GM12878 (cell line): ENCODE data around the gene ELMO3. TPM values are rescaled to one million over a fixed set of nuclear protein-coding genes. Genes with fewer than 3 reads are reported as not detected.

Source experiments
- ATAC-seq: fragments of 200-7000 bp; cut with Tn5 transposase; 3 replicates; pipeline ENCODE4 v1.9.1; 2020; ENCODE audit warnings: mild to moderate bottlenecking, moderate library complexity
- BruUV-seq: library from RNA; stranded (reverse); fragments of 400-500 nt; replicated peaks from 2 replicates; lab custom pipeline; 2021; lab: Mats Ljungman, UMichigan
- CTCF ChIA-PET: fragments of 300-600 bp; sonication (Branson Sonifier 250); formaldehyde crosslinking; extraction: SDS; loops from one replicate; lab custom pipeline; 2021; ENCODE audit warnings: inconsistent platforms; lab: Yijun Ruan, JAX
- POLR2A ChIA-PET: fragments of 350-600 bp; formaldehyde crosslinking; extraction: SDS; loops from one replicate; lab custom pipeline; 2021; ENCODE audit warnings: inconsistent platforms; lab: Charles Lee
- RAD21 ChIA-PET: fragments of 300-600 bp; sonication (Branson Sonifier 250); formaldehyde crosslinking; loops from one replicate; lab custom pipeline; 2023; ENCODE audit warnings: antibody characterized with exemption; ENCODE audit not compliant: unreplicated experiment; lab: Charles Lee
- SMC1A ChIA-PET: fragments of 300-600 bp; sonication (Branson Sonifier 250); formaldehyde crosslinking; loops from one replicate; lab custom pipeline; 2023; ENCODE audit not compliant: unreplicated experiment, uncharacterized antibody; lab: Charles Lee
- DNase-seq: peaks from one replicate; pipeline ENCODE4 v3.0.0-alpha.2; 2011; ENCODE audit warnings: low read depth, low spot score
- FAIRE-seq: peaks from 3 replicates; lab custom pipeline; 2011; peaks lifted over from hg19 to GRCh38; lab: Jason Lieb, UNC
- H2AFZ ChIP-seq: 2 replicates; pipeline ENCODE4 v1.6.0; 2011; ENCODE audit warnings: low read depth, low read length, control low read depth; ENCODE audit not compliant: control insufficient read depth
- H3K27ac ChIP-seq: 2 replicates; pipeline ENCODE4 v1.5.1; 2011; ENCODE audit warnings: control low read depth; ENCODE audit not compliant: control insufficient read depth, insufficient read depth
- H3K27me3 ChIP-seq, 2 experiments: replicated peaks in 1 of 2; 2 replicates each; pipeline versions ENCODE4 v1.6.0 to v1.6.1; 2011; ENCODE audit warnings: low read length in 1 of 2; ENCODE audit not compliant: control insufficient read depth in 2 of 2, insufficient read depth in 2 of 2
- H3K36me3 ChIP-seq, 2 experiments: 2 replicates each; pipeline ENCODE4 v1.5.1; 2011; ENCODE audit warnings: low read length in 1 of 2; ENCODE audit not compliant: control insufficient read depth in 2 of 2, insufficient read depth in 2 of 2
- H3K4me1 ChIP-seq: 2 replicates; pipeline ENCODE4 v1.6.1; 2011; ENCODE audit warnings: mild to moderate bottlenecking, low read length, moderate library complexity, mixed read lengths; ENCODE audit not compliant: control insufficient read depth, insufficient read depth
- H3K4me2 ChIP-seq: 2 replicates; pipeline ENCODE4 v1.6.0; 2011; ENCODE audit warnings: control low read depth; ENCODE audit not compliant: control insufficient read depth, insufficient read depth
- H3K4me3 ChIP-seq: fragments of 200-600 bp; sonication (generic); 2 replicates; pipeline ENCODE4 v1.5.1; 2016
- H3K79me2 ChIP-seq: 2 replicates; pipeline ENCODE4 v1.6.0; 2011; ENCODE audit warnings: low read length; ENCODE audit not compliant: control insufficient read depth, insufficient read depth
- H3K9ac ChIP-seq: 2 replicates; pipeline ENCODE4 v1.8.0; 2011; ENCODE audit warnings: low read length, control low read depth, mixed read lengths; ENCODE audit not compliant: control insufficient read depth, insufficient read depth
- H3K9me3 ChIP-seq: replicated peaks from 3 replicates; pipeline ENCODE4 v1.5.1; 2011; ENCODE audit warnings: mild to moderate bottlenecking, low read length; ENCODE audit not compliant: control insufficient read depth, insufficient read depth
- H4K20me1 ChIP-seq: 2 replicates; pipeline ENCODE4 v1.6.0; 2011; ENCODE audit not compliant: control insufficient read depth, insufficient read depth
- BACH1 ChIP-seq: fragments of 450-650 bp; IDR thresholded peaks from 2 replicates; pipeline ENCODE4 v1.6.1; 2017; ENCODE audit warnings: mild to moderate bottlenecking, borderline replicate concordance
- BCL11A ChIP-seq: IDR thresholded peaks from 2 replicates; pipeline ENCODE4 v1.6.1; 2011; ENCODE audit warnings: low read depth, low read length
- CEBPB ChIP-seq, 2 experiments: fragments of 150-350 bp in 1 of 2; IDR thresholded peaks; 2 replicates each; pipeline ENCODE4 v1.6.1; 2012 to 2014; ENCODE audit warnings: low read depth in 2 of 2, low read length in 2 of 2, borderline replicate concordance in 1 of 2, inconsistent platforms in 1 of 2
- KDM1A ChIP-seq: fragments of 200-600 bp; sonication (generic); IDR thresholded peaks from 2 replicates; pipeline ENCODE4 v1.6.1; 2016; ENCODE audit warnings: borderline replicate concordance
- SP1 ChIP-seq: IDR thresholded peaks from one replicate; pipeline ENCODE4 v1.6.1; 2011; ENCODE audit warnings: low read depth, low read length
- SREBF1 ChIP-seq: IDR thresholded peaks from 2 replicates; pipeline ENCODE4 v1.6.1; 2012; ENCODE audit warnings: mild to moderate bottlenecking, low read length
- YY1 ChIP-seq: IDR thresholded peaks from 2 replicates; pipeline ENCODE4 v1.6.1; 2011; ENCODE audit warnings: low read depth, mild to moderate bottlenecking, low read length
- WGBS: methylation state at CpG from one replicate; pipeline ENCODE4 v1.1.6; 2016; ENCODE audit warnings: low lambda C conversion rate; ENCODE audit not compliant: insufficient replicate concordance, insufficient coverage; ENCODE audit errors: missing lambda C conversion rate; 5-methylcytosine and 5-hydroxymethylcytosine counted together
- in situ Hi-C: fragments of 300-500 bp; cut with MboI; formaldehyde crosslinking; loops from 9 replicates; pipeline ENCODE4 v1.14.3; 2018; ENCODE audit warnings: mixed read lengths
- intact Hi-C: fragments of 100-400 bp; cut with micrococcal nuclease; formaldehyde crosslinking; loops from one replicate; pipeline ENCODE4 v1.14.2; 2022; ENCODE audit not compliant: unreplicated experiment
- polyA plus RNA-seq, 11 experiments: library from polyadenylated mRNA; depleted of rRNA in 4 of 11; unstranded in 6 of 11; stranded (reverse) in 5 of 11; fragments of >200 nt; fragmentation: Nextera tagmentation in 4 of 11; fragmentation: Illumina TruSeq in 1 of 11; extraction: Ambion mirVana in 4 of 11; extraction: Trizol in 1 of 11; gene quantifications; 1 replicate in 1 of 11; 2 replicates in 10 of 11; pipeline versions ENCODE4 v1.2.1 to v1.2.3, GENCODE V29; 2011 to 2016; ENCODE audit warnings: inconsistent platforms in 2 of 11, missing spikeins in 2 of 11, low read depth in 1 of 11
- total RNA-seq, 4 experiments: library from RNA; depleted of rRNA in 3 of 4; stranded (reverse); fragments of >200 nt in 3 of 4; fragmentation: Illumina TruSeq in 1 of 4; extraction: Trizol in 1 of 4; gene quantifications; 2 replicates each; pipeline versions ENCODE4 v1.2.1 to v1.2.3, GENCODE V29; 2013 to 2021
- TF ChIP-seq, protein P1 (sequence below): fragments of 450-650 bp; IDR thresholded peaks from 2 replicates; pipeline ENCODE4 v1.6.1; 2016; ENCODE audit warnings: mild to moderate bottlenecking, moderate library complexity, borderline replicate concordance
- TF ChIP-seq, protein P2 (sequence below): fragments of 450-650 bp; IDR thresholded peaks from 2 replicates; pipeline ENCODE4 v1.6.1; 2017; ENCODE audit warnings: borderline replicate concordance
- TF ChIP-seq, protein P3 (sequence below): fragments of 450-650 bp; conservative IDR thresholded peaks from 2 replicates; pipeline ENCODE4 v1.6.1; 2017; ENCODE audit warnings: mild to moderate bottlenecking, moderate library complexity

ELMO3 gene
- total and polyA plus RNA-seq, 10 of the 15 experiments (the other 5 are each of a cell fraction or from before 2014, with no cell fraction given): 0.05 to 4.7 (median 0.96) TPM; not detected in 1

DNA sequence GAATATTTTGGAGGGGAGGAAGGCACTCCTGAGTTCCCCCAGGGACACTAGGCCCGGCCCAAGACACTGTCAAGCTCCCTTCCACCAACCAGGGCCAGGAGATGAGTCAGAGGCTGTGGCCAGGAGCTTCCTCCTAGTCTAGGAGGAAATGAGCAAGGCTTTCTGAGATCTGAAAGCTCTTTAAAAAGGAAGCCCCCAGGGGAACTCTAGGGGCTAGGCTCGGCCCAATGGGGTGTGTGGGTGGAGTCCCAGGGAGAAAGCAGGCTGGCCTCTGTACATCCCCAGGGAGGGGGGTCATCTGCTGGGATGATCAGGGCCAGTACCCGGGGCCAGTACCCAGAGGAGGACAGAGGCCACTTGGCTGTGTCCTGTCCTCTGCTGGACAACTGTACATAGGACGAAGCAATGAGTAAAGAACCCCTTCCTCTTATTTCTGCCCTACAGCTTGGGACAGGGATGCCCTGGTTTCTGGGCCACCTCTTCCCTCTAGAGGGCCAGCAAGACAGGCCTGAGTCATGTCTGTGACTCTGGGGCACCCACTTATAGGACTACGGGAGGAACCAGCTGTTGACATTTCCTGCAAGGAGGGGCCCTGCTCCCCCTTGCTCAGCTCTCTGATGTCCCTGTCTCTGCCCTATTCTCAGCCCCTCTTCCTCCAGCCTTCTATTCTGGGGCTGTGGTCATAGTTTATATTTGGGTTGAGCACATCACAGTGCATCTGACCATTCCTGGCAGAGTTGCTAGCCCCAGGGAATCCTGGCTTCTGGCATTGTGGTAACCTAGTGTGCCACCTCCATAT is 45.7 kb downstream of the ELMO3 start (continued):
- TF ChIP-seq, protein P1, sequence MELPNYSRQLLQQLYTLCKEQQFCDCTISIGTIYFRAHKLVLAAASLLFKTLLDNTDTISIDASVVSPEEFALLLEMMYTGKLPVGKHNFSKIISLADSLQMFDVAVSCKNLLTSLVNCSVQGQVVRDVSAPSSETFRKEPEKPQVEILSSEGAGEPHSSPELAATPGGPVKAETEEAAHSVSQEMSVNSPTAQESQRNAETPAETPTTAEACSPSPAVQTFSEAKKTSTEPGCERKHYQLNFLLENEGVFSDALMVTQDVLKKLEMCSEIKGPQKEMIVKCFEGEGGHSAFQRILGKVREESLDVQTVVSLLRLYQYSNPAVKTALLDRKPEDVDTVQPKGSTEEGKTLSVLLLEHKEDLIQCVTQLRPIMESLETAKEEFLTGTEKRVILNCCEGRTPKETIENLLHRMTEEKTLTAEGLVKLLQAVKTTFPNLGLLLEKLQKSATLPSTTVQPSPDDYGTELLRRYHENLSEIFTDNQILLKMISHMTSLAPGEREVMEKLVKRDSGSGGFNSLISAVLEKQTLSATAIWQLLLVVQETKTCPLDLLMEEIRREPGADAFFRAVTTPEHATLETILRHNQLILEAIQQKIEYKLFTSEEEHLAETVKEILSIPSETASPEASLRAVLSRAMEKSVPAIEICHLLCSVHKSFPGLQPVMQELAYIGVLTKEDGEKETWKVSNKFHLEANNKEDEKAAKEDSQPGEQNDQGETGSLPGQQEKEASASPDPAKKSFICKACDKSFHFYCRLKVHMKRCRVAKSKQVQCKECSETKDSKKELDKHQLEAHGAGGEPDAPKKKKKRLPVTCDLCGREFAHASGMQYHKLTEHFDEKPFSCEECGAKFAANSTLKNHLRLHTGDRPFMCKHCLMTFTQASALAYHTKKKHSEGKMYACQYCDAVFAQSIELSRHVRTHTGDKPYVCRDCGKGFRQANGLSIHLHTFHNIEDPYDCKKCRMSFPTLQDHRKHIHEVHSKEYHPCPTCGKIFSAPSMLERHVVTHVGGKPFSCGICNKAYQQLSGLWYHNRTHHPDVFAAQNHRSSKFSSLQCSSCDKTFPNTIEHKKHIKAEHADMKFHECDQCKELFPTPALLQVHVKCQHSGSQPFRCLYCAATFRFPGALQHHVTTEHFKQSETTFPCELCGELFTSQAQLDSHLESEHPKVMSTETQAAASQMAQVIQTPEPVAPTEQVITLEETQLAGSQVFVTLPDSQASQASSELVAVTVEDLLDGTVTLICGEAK: no peak
- TF ChIP-seq BCL11A: peak; percentile 44; the same call in 1 of the 2 replicates
- no peak for TF ChIP-seq BACH1
- no peak for TF ChIP-seq KDM1A
- TF ChIP-seq SP1: no peak
- no peak for TF ChIP-seq YY1
- TF ChIP-seq, all 136 proteins: peak for 30

DNA sequence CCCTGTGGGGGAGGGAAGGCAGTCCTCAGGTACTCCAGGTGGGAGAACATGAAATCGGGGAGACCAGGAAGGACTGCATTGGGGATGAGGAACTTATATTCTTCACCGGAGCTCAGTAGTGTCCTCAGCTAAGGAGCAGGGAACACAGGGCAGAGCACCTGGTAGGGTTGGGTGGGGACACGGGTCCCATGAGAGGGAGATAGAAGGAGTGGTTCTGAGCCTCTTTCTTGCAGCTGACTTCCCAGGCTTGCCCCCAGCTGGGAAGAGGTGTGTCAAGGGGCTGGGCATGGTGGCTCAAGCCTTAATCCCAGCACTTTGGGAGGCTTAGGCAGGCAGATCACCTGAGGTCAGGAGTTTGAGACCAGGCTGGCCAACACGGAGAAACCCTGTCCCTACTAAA is 46.3 kb downstream of the ELMO3 start:
- 3% methylated on average over 4 of the region's 4 CpGs for WGBS
- peak overlapping the region; percentile 99 for H3K4me2 ChIP-seq
- SMC1A ChIA-PET: interaction anchor here (1.1 to 2.1 kb wide), 4 partner anchors 18 to 74 kb away, joined by 3 to 17 read pairs (median 8); partner anchors contain the start of genes E2F4, NOL3 and TMEM208
- H3K27me3 ChIP-seq: no peaks in the 10 kb centered on the region; a peak in 1 of 4 replicates
- H3K27ac ChIP-seq: peak overlapping the region; percentile 98
- no TSS peak for BruUV-seq
- peaks cover 39% of the 10 kb centered on the region for H3K79me2 ChIP-seq
- no peak overlapping the region for H2AFZ ChIP-seq
- peaks cover 39% of the 10 kb centered on the region for H3K4me1 ChIP-seq
- no peaks in the 10 kb centered on the region; a peak in 1 of 4 replicates for H3K36me3 ChIP-seq
- CTCF ChIA-PET: interaction anchor here (0.8 to 4.9 kb wide), 8 partner anchors 15 to 293 kb away, joined by 3 to 29 read pairs (median 6); partner anchors contain the start of genes FBXL8, NOL3, TMEM208 and TRADD
- no peak for DNase-seq
- intact Hi-C loops: no loop called here
- H3K4me3 ChIP-seq: peak overlapping the region; percentile 97
- no peaks in the 10 kb centered on the region for H4K20me1 ChIP-seq
- H3K9me3 ChIP-seq: no peaks in the 10 kb centered on the region
- RAD21 ChIA-PET: interaction anchor here (1.0 to 4.6 kb wide), 4 partner anchors 18 to 236 kb away, joined by 3 to 35 read pairs (median 5); partner anchors contain the start of genes ATP6V0D1, PLEKHG4 and TMEM208
- in situ Hi-C loops: no loop called here
- ATAC-seq: no peak
- FAIRE-seq: no peak
- POLR2A ChIA-PET: interaction anchor here (0.7 to 8.0 kb wide), 6 partner anchors 19 to 316 kb away, joined by 3 to 100 read pairs (median 4); partner anchors contain the start of genes FBXL8, TMEM208 and TRADD
- H3K9ac ChIP-seq: peak overlapping the region; percentile 82
- TF ChIP-seq KDM1A (no peak), CEBPB (IDR thresholded peaks at IDR 0.05; ENCODE audit: borderline replicate concordance in 1 of 2, low read depth in 2 of 2, low read length in 2 of 2) (no peak), SREBF1 (no peak)
- TF ChIP-seq, protein P2, sequence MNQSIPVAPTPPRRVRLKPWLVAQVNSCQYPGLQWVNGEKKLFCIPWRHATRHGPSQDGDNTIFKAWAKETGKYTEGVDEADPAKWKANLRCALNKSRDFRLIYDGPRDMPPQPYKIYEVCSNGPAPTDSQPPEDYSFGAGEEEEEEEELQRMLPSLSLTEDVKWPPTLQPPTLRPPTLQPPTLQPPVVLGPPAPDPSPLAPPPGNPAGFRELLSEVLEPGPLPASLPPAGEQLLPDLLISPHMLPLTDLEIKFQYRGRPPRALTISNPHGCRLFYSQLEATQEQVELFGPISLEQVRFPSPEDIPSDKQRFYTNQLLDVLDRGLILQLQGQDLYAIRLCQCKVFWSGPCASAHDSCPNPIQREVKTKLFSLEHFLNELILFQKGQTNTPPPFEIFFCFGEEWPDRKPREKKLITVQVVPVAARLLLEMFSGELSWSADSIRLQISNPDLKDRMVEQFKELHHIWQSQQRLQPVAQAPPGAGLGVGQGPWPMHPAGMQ: no peak
- TF ChIP-seq, protein P3, sequence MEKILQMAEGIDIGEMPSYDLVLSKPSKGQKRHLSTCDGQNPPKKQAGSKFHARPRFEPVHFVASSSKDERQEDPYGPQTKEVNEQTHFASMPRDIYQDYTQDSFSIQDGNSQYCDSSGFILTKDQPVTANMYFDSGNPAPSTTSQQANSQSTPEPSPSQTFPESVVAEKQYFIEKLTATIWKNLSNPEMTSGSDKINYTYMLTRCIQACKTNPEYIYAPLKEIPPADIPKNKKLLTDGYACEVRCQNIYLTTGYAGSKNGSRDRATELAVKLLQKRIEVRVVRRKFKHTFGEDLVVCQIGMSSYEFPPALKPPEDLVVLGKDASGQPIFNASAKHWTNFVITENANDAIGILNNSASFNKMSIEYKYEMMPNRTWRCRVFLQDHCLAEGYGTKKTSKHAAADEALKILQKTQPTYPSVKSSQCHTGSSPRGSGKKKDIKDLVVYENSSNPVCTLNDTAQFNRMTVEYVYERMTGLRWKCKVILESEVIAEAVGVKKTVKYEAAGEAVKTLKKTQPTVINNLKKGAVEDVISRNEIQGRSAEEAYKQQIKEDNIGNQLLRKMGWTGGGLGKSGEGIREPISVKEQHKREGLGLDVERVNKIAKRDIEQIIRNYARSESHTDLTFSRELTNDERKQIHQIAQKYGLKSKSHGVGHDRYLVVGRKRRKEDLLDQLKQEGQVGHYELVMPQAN: no peak
